GM12878 (cell line): Measurements from ENCODE around the gene TPGS1. TPM values are rescaled to one million over a fixed set of nuclear protein-coding genes. Genes with fewer than 3 reads are reported as not detected.

Experiments
- ATAC-seq: fragments of 200-7000 bp; cut with Tn5 transposase; 3 replicates; pipeline ENCODE4 v1.9.1; 2020; ENCODE audit warnings: mild to moderate bottlenecking, moderate library complexity
- BruUV-seq: library from RNA; stranded (reverse); fragments of 400-500 nt; replicated peaks from 2 replicates; lab custom pipeline; 2021; lab: Mats Ljungman, UMichigan
- CTCF ChIA-PET: fragments of 300-600 bp; sonication (Branson Sonifier 250); formaldehyde crosslinking; extraction: SDS; loops from one replicate; lab custom pipeline; 2021; ENCODE audit warnings: inconsistent platforms; lab: Yijun Ruan, JAX
- POLR2A ChIA-PET: fragments of 350-600 bp; formaldehyde crosslinking; extraction: SDS; loops from one replicate; lab custom pipeline; 2021; ENCODE audit warnings: inconsistent platforms; lab: Charles Lee
- RAD21 ChIA-PET: fragments of 300-600 bp; sonication (Branson Sonifier 250); formaldehyde crosslinking; loops from one replicate; lab custom pipeline; 2023; ENCODE audit warnings: antibody characterized with exemption; ENCODE audit not compliant: unreplicated experiment; lab: Charles Lee
- SMC1A ChIA-PET: fragments of 300-600 bp; sonication (Branson Sonifier 250); formaldehyde crosslinking; loops from one replicate; lab custom pipeline; 2023; ENCODE audit not compliant: unreplicated experiment, uncharacterized antibody; lab: Charles Lee
- DNase-seq: peaks from one replicate; pipeline ENCODE4 v3.0.0-alpha.2; 2011; ENCODE audit warnings: low read depth, low spot score
- FAIRE-seq: peaks from 3 replicates; lab custom pipeline; 2011; peaks lifted over from hg19 to GRCh38; lab: Jason Lieb, UNC
- H2AFZ ChIP-seq: 2 replicates; pipeline ENCODE4 v1.6.0; 2011; ENCODE audit warnings: low read depth, low read length, control low read depth; ENCODE audit not compliant: control insufficient read depth
- H3K27ac ChIP-seq: 2 replicates; pipeline ENCODE4 v1.5.1; 2011; ENCODE audit warnings: control low read depth; ENCODE audit not compliant: control insufficient read depth, insufficient read depth
- H3K27me3 ChIP-seq, 2 experiments: replicated peaks in 1 of 2; 2 replicates each; pipeline versions ENCODE4 v1.6.0 to v1.6.1; 2011; ENCODE audit warnings: low read length in 1 of 2; ENCODE audit not compliant: control insufficient read depth in 2 of 2, insufficient read depth in 2 of 2
- H3K36me3 ChIP-seq, 2 experiments: 2 replicates each; pipeline ENCODE4 v1.5.1; 2011; ENCODE audit warnings: low read length in 1 of 2; ENCODE audit not compliant: control insufficient read depth in 2 of 2, insufficient read depth in 2 of 2
- H3K4me1 ChIP-seq: 2 replicates; pipeline ENCODE4 v1.6.1; 2011; ENCODE audit warnings: mild to moderate bottlenecking, low read length, moderate library complexity, mixed read lengths; ENCODE audit not compliant: control insufficient read depth, insufficient read depth
- H3K4me2 ChIP-seq: 2 replicates; pipeline ENCODE4 v1.6.0; 2011; ENCODE audit warnings: control low read depth; ENCODE audit not compliant: control insufficient read depth, insufficient read depth
- H3K4me3 ChIP-seq: fragments of 200-600 bp; sonication (generic); 2 replicates; pipeline ENCODE4 v1.5.1; 2016
- H3K79me2 ChIP-seq: 2 replicates; pipeline ENCODE4 v1.6.0; 2011; ENCODE audit warnings: low read length; ENCODE audit not compliant: control insufficient read depth, insufficient read depth
- H3K9ac ChIP-seq: 2 replicates; pipeline ENCODE4 v1.8.0; 2011; ENCODE audit warnings: low read length, control low read depth, mixed read lengths; ENCODE audit not compliant: control insufficient read depth, insufficient read depth
- H3K9me3 ChIP-seq: replicated peaks from 3 replicates; pipeline ENCODE4 v1.5.1; 2011; ENCODE audit warnings: mild to moderate bottlenecking, low read length; ENCODE audit not compliant: control insufficient read depth, insufficient read depth
- H4K20me1 ChIP-seq: 2 replicates; pipeline ENCODE4 v1.6.0; 2011; ENCODE audit not compliant: control insufficient read depth, insufficient read depth
- ATF3 ChIP-seq: IDR thresholded peaks from 2 replicates; pipeline ENCODE4 v1.6.1; 2011; ENCODE audit warnings: low read depth, mild to moderate bottlenecking, low read length, moderate library complexity, borderline replicate concordance; ENCODE audit errors: extremely low read depth
- BACH1 ChIP-seq: fragments of 450-650 bp; IDR thresholded peaks from 2 replicates; pipeline ENCODE4 v1.6.1; 2017; ENCODE audit warnings: mild to moderate bottlenecking, borderline replicate concordance
- BHLHE40 ChIP-seq, 2 experiments: fragments of 450-650 bp in 1 of 2; IDR thresholded peaks; 2 replicates each; pipeline ENCODE4 v1.6.1; 2011 to 2017; ENCODE audit warnings: low read depth in 2 of 2, borderline replicate concordance in 1 of 2, improper control_type of control experiment in 1 of 2, low read length in 1 of 2, mild to moderate bottlenecking in 1 of 2
- BRCA1 ChIP-seq: IDR thresholded peaks from 2 replicates; pipeline ENCODE4 v1.6.1; 2011; ENCODE audit warnings: low read depth, low read length, improper control_type of control experiment
- CBX3 ChIP-seq: fragments of 200-600 bp; sonication (generic); IDR thresholded peaks from 2 replicates; pipeline ENCODE4 v1.6.1; 2016; ENCODE audit warnings: low read depth, borderline replicate concordance
- CBX5 ChIP-seq: sonication (generic); IDR thresholded peaks from 2 replicates; pipeline ENCODE4 v1.6.1; 2016; ENCODE audit warnings: low read depth, moderate library complexity, mild to moderate bottlenecking, inconsistent platforms
- CREB1 ChIP-seq: IDR thresholded peaks from 2 replicates; pipeline ENCODE4 v1.6.1; 2012; ENCODE audit warnings: low read depth, mild to moderate bottlenecking, inconsistent platforms
- EGR1 ChIP-seq, 2 experiments: IDR thresholded peaks; 1 replicate in 1 of 2; 2 replicates in 1 of 2; pipeline ENCODE4 v1.6.1; 2011 to 2012; ENCODE audit warnings: low read depth in 2 of 2, low read length in 2 of 2, borderline replicate concordance in 1 of 2, mild to moderate bottlenecking in 1 of 2, moderate library complexity in 1 of 2
- MEF2A ChIP-seq: IDR thresholded peaks from 2 replicates; pipeline ENCODE4 v1.6.1; 2011; ENCODE audit warnings: low read depth, mild to moderate bottlenecking, low read length, moderate library complexity; ENCODE audit not compliant: insufficient read depth
- MXI1 ChIP-seq: fragments of 150-350 bp; IDR thresholded peaks from 2 replicates; pipeline ENCODE4 v1.6.1; 2011; ENCODE audit warnings: low read depth, mild to moderate bottlenecking, inconsistent platforms, low read length, improper control_type of control experiment
- PBX3 ChIP-seq: IDR thresholded peaks from 2 replicates; pipeline ENCODE4 v1.6.1; 2011; ENCODE audit warnings: mild to moderate bottlenecking, low read depth, low read length, moderate library complexity; ENCODE audit not compliant: insufficient replicate concordance
- POLR2A ChIP-seq: IDR thresholded peaks from 2 replicates; pipeline ENCODE4 v1.6.1; 2011; ENCODE audit warnings: low read depth, mild to moderate bottlenecking, low read length
- RELA ChIP-seq: fragments of 450-650 bp; IDR thresholded peaks from 2 replicates; pipeline ENCODE4 v1.8.0; 2014; ENCODE audit warnings: borderline replicate concordance; ENCODE audit not compliant: partially characterized antibody
- SMC3 ChIP-seq: IDR thresholded peaks from 2 replicates; pipeline ENCODE4 v1.6.1; 2011; ENCODE audit warnings: low read length, improper control_type of control experiment, borderline replicate concordance
- TCF12 ChIP-seq: IDR thresholded peaks from 2 replicates; pipeline ENCODE4 v1.6.1; 2011; ENCODE audit warnings: low read depth, mild to moderate bottlenecking, low read length
- ZBTB4 ChIP-seq: fragments of 450-650 bp; formaldehyde crosslinking; IDR thresholded peaks from 2 replicates; pipeline ENCODE4 v1.4.0; 2022; ENCODE audit warnings: mild to moderate bottlenecking, moderate library complexity
- ZNF274 ChIP-seq: IDR thresholded peaks from one replicate; pipeline ENCODE4 v1.8.0; 2011; ENCODE audit not compliant: insufficient read length, insufficient read depth
- ZNF622 ChIP-seq: fragments of 450-650 bp; IDR thresholded peaks from 2 replicates; pipeline ENCODE4 v1.6.1; 2017; ENCODE audit warnings: mild to moderate bottlenecking, inconsistent platforms
- WGBS: methylation state at CpG from one replicate; pipeline ENCODE4 v1.1.6; 2016; ENCODE audit warnings: low lambda C conversion rate; ENCODE audit not compliant: insufficient replicate concordance, insufficient coverage; ENCODE audit errors: missing lambda C conversion rate; 5-methylcytosine and 5-hydroxymethylcytosine counted together
- in situ Hi-C: fragments of 300-500 bp; cut with MboI; formaldehyde crosslinking; loops from 9 replicates; pipeline ENCODE4 v1.14.3; 2018; ENCODE audit warnings: mixed read lengths
- intact Hi-C: fragments of 100-400 bp; cut with micrococcal nuclease; formaldehyde crosslinking; loops from one replicate; pipeline ENCODE4 v1.14.2; 2022; ENCODE audit not compliant: unreplicated experiment
- polyA plus RNA-seq, 11 experiments: library from polyadenylated mRNA; depleted of rRNA in 4 of 11; unstranded in 6 of 11; stranded (reverse) in 5 of 11; fragments of >200 nt; fragmentation: Nextera tagmentation in 4 of 11; fragmentation: Illumina TruSeq in 1 of 11; extraction: Ambion mirVana in 4 of 11; extraction: Trizol in 1 of 11; gene quantifications; 1 replicate in 1 of 11; 2 replicates in 10 of 11; pipeline versions ENCODE4 v1.2.1 to v1.2.3, GENCODE V29; 2011 to 2016; ENCODE audit warnings: inconsistent platforms in 2 of 11, missing spikeins in 2 of 11, low read depth in 1 of 11
- total RNA-seq, 4 experiments: library from RNA; depleted of rRNA in 3 of 4; stranded (reverse); fragments of >200 nt in 3 of 4; fragmentation: Illumina TruSeq in 1 of 4; extraction: Trizol in 1 of 4; gene quantifications; 2 replicates each; pipeline versions ENCODE4 v1.2.1 to v1.2.3, GENCODE V29; 2013 to 2021
- TF ChIP-seq, protein P1 (sequence below): IDR thresholded peaks from 2 replicates; pipeline ENCODE4 v1.6.1; 2012; ENCODE audit warnings: low read depth, low read length, improper control_type of control experiment

The TPGS1 gene
- total and polyA plus RNA-seq, 10 of the 15 experiments (the other 5 are each of a cell fraction or from before 2014, with no cell fraction given) = 0.24 to 24.7 (median 7.7) TPM; not detected in 2

- H3K4me2 ChIP-seq = peak overlapping the region; percentile 43
- peak; percentile 94 for FAIRE-seq
- 4% methylated on average over 21 of the region's 21 CpGs for WGBS
- TF ChIP-seq BRCA1 (0 out of 2 replicates have a peak, but pooled peaks have one; percentile 6), TCF12 (peak; percentile 53; the same call in 1 of the 2 replicates), ZBTB4 (CRISPR knock-in tag) (no peak), EGR1 (IDR thresholded peaks at IDR 0.05; ENCODE audit: borderline replicate concordance in 1 of 2, low read depth in 2 of 2, low read length in 2 of 2) (peak in 1 of 2 experiments; percentile 80; a peak in 2 of 3 replicates), BHLHE40 (IDR thresholded peaks at IDR 0.05; ENCODE audit: borderline replicate concordance in 1 of 2, low read depth in 2 of 2, low read length in 1 of 2) (peak; percentile 86 to 90), ZNF274 (no peak), CBX3 (no peak), BACH1 (peak; percentile 41; the same call in 1 of the 2 replicates), MXI1 (peak; percentile 70), CBX5 (no peak), CREB1 (peak; percentile 78), POLR2A (peak; percentile 32; the same call in 1 of the 2 replicates), SMC3 (peak; percentile 55), PBX3 (peak; percentile 68), ATF3 (no peak), MEF2A (0 out of 2 replicates have a peak, but pooled peaks have one; percentile 20), ZNF622 (no peak), RELA (peak; percentile 66)
- TF ChIP-seq, protein P1, sequence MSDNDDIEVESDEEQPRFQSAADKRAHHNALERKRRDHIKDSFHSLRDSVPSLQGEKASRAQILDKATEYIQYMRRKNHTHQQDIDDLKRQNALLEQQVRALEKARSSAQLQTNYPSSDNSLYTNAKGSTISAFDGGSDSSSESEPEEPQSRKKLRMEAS = peak; percentile 83
These were observed 3.4 kb downstream of the TPGS1 start for GRCh38 chr19:510606-511100.

More at GRCh38 chr19:510606-511100, 3.4 kb downstream of the TPGS1 start:
- RAD21 ChIA-PET = interaction anchor here (0.6 to 2.8 kb wide), 7 partner anchors 8 to 224 kb away, joined by 3 to 17 read pairs (median 4); partner anchors contain the start of gene CDC34
- Histone ChIP-seq H4K20me1 (no peaks in the 10 kb centered on the region; the same call in 1 of the 2 replicates), H3K9ac (peak overlapping the region; percentile 37), H3K27ac (peak overlapping the region; percentile 32; the same call in 1 of the 2 replicates), H3K27me3 (no peaks in the 10 kb centered on the region), H2AFZ (peak overlapping the region; percentile 62; the same call in 1 of the 2 replicates), H3K4me1 (peaks cover 17% of the 10 kb centered on the region), H3K79me2 (peaks cover 6% of the 10 kb centered on the region), H3K36me3 (no peaks in the 10 kb centered on the region), H3K9me3 (no peaks in the 10 kb centered on the region), H3K4me3 (no peak overlapping the region)
- ATAC-seq (peak; percentile 66), DNase-seq (peak; percentile 57)
- in situ Hi-C loops (no loop called here), intact Hi-C loops (no loop called here)
- BruUV-seq = no TSS peak
- SMC1A ChIA-PET = interaction anchor here (1.4 to 2.3 kb wide), 4 partner anchors 20 to 216 kb away, joined by 3 to 14 read pairs (median 4); partner anchors contain the start of gene CDC34
- CTCF ChIA-PET = interaction anchor here (0.6 to 3.6 kb wide), 19 partner anchors 10 to 263 kb away, joined by 3 to 42 read pairs (median 5); partner anchors contain the start of gene CDC34
- POLR2A ChIA-PET = interaction anchor here (0.9 to 2.4 kb wide), 4 partner anchors 20 to 121 kb away, joined by 3 to 13 read pairs (median 3); partner anchors contain the start of genes BSG and CDC34
